ENCODE measurements around the gene FREM2.

GRCh38 chr13:38804536-38804935 lies 117.7 kb downstream of the FREM2 start:
- TF ChIP-seq SMC3 (IDR thresholded peaks at IDR 0.05): no peak
- TF ChIP-seq ELK1 (IDR thresholded peaks at IDR 0.05; ENCODE audit: low read depth, low read length): no peak
- no peak for TF ChIP-seq EP300 (IDR thresholded peaks at IDR 0.05)
- TF ChIP-seq POLR2A (IDR thresholded peaks at IDR 0.05; ENCODE audit: low read length): no peak
